ENCODE data around the gene GPC5. TPM values are rescaled to one million over a fixed set of nuclear protein-coding genes. Genes with fewer than 3 reads are reported as not detected.

Gene GPC5
- total RNA-seq, 1 experiment from 2014 or later = not detected

DNA sequence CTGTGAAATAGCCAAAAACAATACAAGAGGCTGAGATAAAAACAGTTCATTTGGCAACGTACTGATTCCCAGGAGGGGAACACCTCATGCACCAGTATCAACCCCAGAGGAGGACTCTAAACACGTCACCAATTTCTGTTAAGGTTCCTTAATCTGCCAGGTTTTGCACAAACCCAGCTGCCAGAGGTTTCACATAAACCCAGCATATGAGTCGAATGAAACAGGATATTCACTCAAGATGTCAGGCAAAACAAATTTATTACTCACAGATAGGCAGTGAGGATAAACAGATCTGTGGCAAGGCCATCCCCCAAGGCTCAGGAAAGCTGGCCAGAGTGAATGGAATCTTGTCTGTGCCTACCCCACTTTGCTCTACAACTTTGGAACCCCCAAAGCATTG, 210.9 kb downstream of the GPC5 start:
- DNase-seq = no peak
- no TSS peak for BruUV-seq (replicated peaks)
- no peaks in the 10 kb centered on the region for H3K4me1 Mint-ChIP-seq (ENCODE audit: low read depth, unreplicated experiment)
- H3K9me3 Mint-ChIP-seq (ENCODE audit: low read depth, unreplicated experiment) = peaks cover 2% of the 10 kb centered on the region
- H3K4me3 Mint-ChIP-seq (ENCODE audit: low read depth, unreplicated experiment) = no peak overlapping the region
- no peaks in the 10 kb centered on the region for H3K27me3 Mint-ChIP-seq (ENCODE audit: unreplicated experiment)
- CTCF ChIA-PET = no interaction called here
- H3K36me3 Mint-ChIP-seq (ENCODE audit: insufficient read depth, unreplicated experiment) = no peaks in the 10 kb centered on the region
- H3K27ac Mint-ChIP-seq (ENCODE audit: unreplicated experiment) = no peak overlapping the region
- intact Hi-C loops (cut with micrococcal nuclease; ENCODE audit: unreplicated experiment) = no loop called here
- TF ChIP-seq, protein P1, sequence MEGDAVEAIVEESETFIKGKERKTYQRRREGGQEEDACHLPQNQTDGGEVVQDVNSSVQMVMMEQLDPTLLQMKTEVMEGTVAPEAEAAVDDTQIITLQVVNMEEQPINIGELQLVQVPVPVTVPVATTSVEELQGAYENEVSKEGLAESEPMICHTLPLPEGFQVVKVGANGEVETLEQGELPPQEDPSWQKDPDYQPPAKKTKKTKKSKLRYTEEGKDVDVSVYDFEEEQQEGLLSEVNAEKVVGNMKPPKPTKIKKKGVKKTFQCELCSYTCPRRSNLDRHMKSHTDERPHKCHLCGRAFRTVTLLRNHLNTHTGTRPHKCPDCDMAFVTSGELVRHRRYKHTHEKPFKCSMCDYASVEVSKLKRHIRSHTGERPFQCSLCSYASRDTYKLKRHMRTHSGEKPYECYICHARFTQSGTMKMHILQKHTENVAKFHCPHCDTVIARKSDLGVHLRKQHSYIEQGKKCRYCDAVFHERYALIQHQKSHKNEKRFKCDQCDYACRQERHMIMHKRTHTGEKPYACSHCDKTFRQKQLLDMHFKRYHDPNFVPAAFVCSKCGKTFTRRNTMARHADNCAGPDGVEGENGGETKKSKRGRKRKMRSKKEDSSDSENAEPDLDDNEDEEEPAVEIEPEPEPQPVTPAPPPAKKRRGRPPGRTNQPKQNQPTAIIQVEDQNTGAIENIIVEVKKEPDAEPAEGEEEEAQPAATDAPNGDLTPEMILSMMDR (IDR thresholded peaks at IDR 0.05; ENCODE audit: unreplicated experiment) = no peak

DNA sequence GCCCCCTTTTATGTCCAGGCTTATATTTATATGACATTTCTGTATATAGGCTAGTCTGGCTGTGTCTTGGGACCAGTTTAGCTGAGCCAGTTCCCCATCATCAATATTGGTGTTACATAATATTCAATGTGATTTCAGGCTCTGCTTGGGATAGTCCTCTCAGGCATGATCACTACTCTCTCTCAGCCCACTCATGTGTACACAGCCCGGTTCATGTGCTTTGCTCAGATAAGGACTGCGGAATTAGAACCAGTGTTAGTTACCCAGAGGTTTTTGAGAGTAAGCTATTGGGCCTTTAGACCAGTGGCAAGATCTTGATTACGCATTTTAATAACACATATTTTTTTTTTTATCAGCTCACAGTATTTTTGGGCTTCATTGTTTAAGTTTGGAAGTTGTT, 219.9 kb downstream of the GPC5 start:
- Mint-ChIP-seq H3K27me3 (ENCODE audit: unreplicated experiment) (no peaks in the 10 kb centered on the region), H3K36me3 (ENCODE audit: insufficient read depth, unreplicated experiment) (no peaks in the 10 kb centered on the region), H3K4me1 (ENCODE audit: low read depth, unreplicated experiment) (no peaks in the 10 kb centered on the region), H3K4me3 (ENCODE audit: low read depth, unreplicated experiment) (no peak overlapping the region), H3K27ac (ENCODE audit: unreplicated experiment) (no peak overlapping the region), H3K9me3 (ENCODE audit: low read depth, unreplicated experiment) (peaks cover 2% of the 10 kb centered on the region)
- BruUV-seq (replicated peaks) = no TSS peak
- CTCF ChIA-PET = no interaction called here
- DNase-seq = no peak
- TF ChIP-seq, protein P1 (IDR thresholded peaks at IDR 0.05; ENCODE audit: unreplicated experiment) = no peak
- intact Hi-C loops (cut with micrococcal nuclease; ENCODE audit: unreplicated experiment) = no loop called here

DNA sequence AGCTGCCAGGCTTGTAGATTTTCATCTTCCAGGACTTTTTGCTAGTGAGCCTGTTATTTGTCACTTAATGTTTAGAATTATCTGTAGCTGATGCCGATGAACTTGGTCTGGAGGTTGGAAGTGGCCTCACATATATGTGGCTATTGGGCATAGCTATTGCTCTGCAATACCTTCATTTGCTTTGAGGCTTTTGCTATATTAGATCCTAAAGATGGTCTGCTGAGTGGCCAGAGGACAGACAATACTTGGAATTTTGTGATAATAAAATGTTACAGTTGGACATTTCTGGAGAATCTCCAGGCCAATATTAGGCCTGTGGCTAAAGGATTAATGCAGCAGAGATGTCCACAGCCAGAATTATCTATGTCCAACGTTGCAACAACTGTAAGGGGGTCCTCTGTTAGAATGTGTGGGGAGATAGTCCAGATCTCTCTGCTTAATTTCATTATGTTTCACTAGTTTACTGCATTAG, 222.3 kb downstream of the GPC5 start:
- Mint-ChIP-seq H3K9me3 (ENCODE audit: low read depth, unreplicated experiment) (no peaks in the 10 kb centered on the region), H3K27ac (ENCODE audit: unreplicated experiment) (no peak overlapping the region), H3K4me1 (ENCODE audit: low read depth, unreplicated experiment) (no peaks in the 10 kb centered on the region), H3K4me3 (ENCODE audit: low read depth, unreplicated experiment) (no peak overlapping the region), H3K27me3 (ENCODE audit: unreplicated experiment) (no peaks in the 10 kb centered on the region), H3K36me3 (ENCODE audit: insufficient read depth, unreplicated experiment) (no peaks in the 10 kb centered on the region)
- CTCF ChIA-PET = no interaction called here
- no peak for DNase-seq
- intact Hi-C loops (cut with micrococcal nuclease; ENCODE audit: unreplicated experiment) = no loop called here
- no TSS peak for BruUV-seq (replicated peaks)
- TF ChIP-seq, protein P1 (IDR thresholded peaks at IDR 0.05; ENCODE audit: unreplicated experiment) = no peak

DNA sequence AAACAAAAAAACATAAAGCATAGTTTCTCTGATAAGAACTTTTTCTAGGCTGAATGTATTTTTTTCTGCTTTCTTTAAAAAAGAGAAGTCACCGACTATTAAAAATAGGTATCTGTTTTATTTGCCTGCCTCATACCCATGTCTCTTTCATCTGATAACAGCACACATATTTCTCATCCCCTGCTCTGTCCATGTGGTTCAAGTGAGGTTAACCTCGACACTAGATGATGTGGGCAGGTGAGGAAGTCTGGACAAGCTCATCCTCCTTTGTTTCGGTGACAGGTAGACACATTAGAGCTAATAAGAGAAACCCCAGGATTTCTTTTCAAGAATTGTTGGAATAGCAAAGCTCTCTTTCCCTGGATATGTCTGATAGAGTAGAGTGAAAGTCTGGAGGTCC, 222.7 kb downstream of the GPC5 start:
- H3K36me3 Mint-ChIP-seq (ENCODE audit: insufficient read depth, unreplicated experiment) = no peaks in the 10 kb centered on the region
- TF ChIP-seq, protein P1 (IDR thresholded peaks at IDR 0.05; ENCODE audit: unreplicated experiment) = no peak
- no peaks in the 10 kb centered on the region for H3K4me1 Mint-ChIP-seq (ENCODE audit: low read depth, unreplicated experiment)
- intact Hi-C loops (cut with micrococcal nuclease; ENCODE audit: unreplicated experiment) = no loop called here
- no TSS peak for BruUV-seq (replicated peaks)
- H3K27me3 Mint-ChIP-seq (ENCODE audit: unreplicated experiment) = no peaks in the 10 kb centered on the region
- H3K4me3 Mint-ChIP-seq (ENCODE audit: low read depth, unreplicated experiment) = no peak overlapping the region
- CTCF ChIA-PET = no interaction called here
- H3K27ac Mint-ChIP-seq (ENCODE audit: unreplicated experiment) = no peak overlapping the region
- no peaks in the 10 kb centered on the region for H3K9me3 Mint-ChIP-seq (ENCODE audit: low read depth, unreplicated experiment)
- DNase-seq = no peak
